GM12878 (cell line): ENCODE data around the gene MALT1. TPM values are rescaled to one million over a fixed set of nuclear protein-coding genes. Genes with fewer than 3 reads are reported as not detected.

ENCODE experiments used
- BMI1 ChIP-seq: fragments of 450-650 bp; IDR thresholded peaks from 2 replicates; pipeline ENCODE4 v1.6.1; 2016; ENCODE audit warnings: mild to moderate bottlenecking, moderate library complexity, borderline replicate concordance
- CBX5 ChIP-seq: sonication (generic); IDR thresholded peaks from 2 replicates; pipeline ENCODE4 v1.6.1; 2016; ENCODE audit warnings: low read depth, moderate library complexity, mild to moderate bottlenecking, inconsistent platforms
- GATAD2B ChIP-seq: fragments of 450-650 bp; conservative IDR thresholded peaks from 2 replicates; pipeline ENCODE4 v1.6.1; 2017; ENCODE audit warnings: low read depth, mild to moderate bottlenecking, moderate library complexity
- HCFC1 ChIP-seq: fragments of 150-350 bp; IDR thresholded peaks from 2 replicates; pipeline ENCODE4 v1.6.1; 2014; ENCODE audit warnings: low read length
- HDAC6 ChIP-seq: fragments of 200-600 bp; sonication (generic); IDR thresholded peaks from one replicate; pipeline ENCODE4 v1.8.0; 2017; ENCODE audit warnings: antibody characterized with exemption; ENCODE audit not compliant: unreplicated experiment
- KDM1A ChIP-seq: fragments of 200-600 bp; sonication (generic); IDR thresholded peaks from 2 replicates; pipeline ENCODE4 v1.6.1; 2016; ENCODE audit warnings: borderline replicate concordance
- MEF2B ChIP-seq: fragments of 450-650 bp; IDR thresholded peaks from 2 replicates; pipeline ENCODE4 v1.6.1; 2018; ENCODE audit warnings: mild to moderate bottlenecking, moderate library complexity; ENCODE audit not compliant: partially characterized antibody, poor library complexity, severe bottlenecking
- NFYA ChIP-seq: IDR thresholded peaks from 2 replicates; pipeline ENCODE4 v1.6.1; 2011; ENCODE audit warnings: low read depth, mild to moderate bottlenecking, low read length, improper control_type of control experiment, borderline replicate concordance
- POLR2AphosphoS2 ChIP-seq: IDR thresholded peaks from 2 replicates; pipeline ENCODE4 v1.6.1; 2011; ENCODE audit warnings: low read depth, mild to moderate bottlenecking, low read length, improper control_type of control experiment, moderate library complexity
- RCOR1 ChIP-seq: conservative IDR thresholded peaks from 2 replicates; pipeline ENCODE4 v1.6.1; 2012; ENCODE audit warnings: low read depth, low read length, improper control_type of control experiment
- SIN3A ChIP-seq: IDR thresholded peaks from 2 replicates; pipeline ENCODE4 v1.6.1; 2012; ENCODE audit warnings: low read depth, low read length, improper control_type of control experiment
- SMAD1 ChIP-seq: fragments of 450-650 bp; IDR thresholded peaks from 2 replicates; pipeline ENCODE4 v1.6.1; 2018; ENCODE audit warnings: mild to moderate bottlenecking, low read depth; ENCODE audit not compliant: partially characterized antibody
- TAF1 ChIP-seq: IDR thresholded peaks from 2 replicates; pipeline ENCODE4 v1.6.1; 2011; ENCODE audit warnings: mild to moderate bottlenecking, low read depth, low read length, borderline replicate concordance
- TARDBP ChIP-seq: IDR thresholded peaks from 2 replicates; pipeline ENCODE4 v1.6.1; 2016; ENCODE audit warnings: borderline replicate concordance
- ZNF207 ChIP-seq: fragments of 450-650 bp; IDR thresholded peaks from 2 replicates; pipeline ENCODE4 v1.6.1; 2014; ENCODE audit warnings: antibody characterized with exemption, mild to moderate bottlenecking, borderline replicate concordance
- polyA plus RNA-seq, 11 experiments: library from polyadenylated mRNA; depleted of rRNA in 4 of 11; unstranded in 6 of 11; stranded (reverse) in 5 of 11; fragments of >200 nt; fragmentation: Nextera tagmentation in 4 of 11; fragmentation: Illumina TruSeq in 1 of 11; extraction: Ambion mirVana in 4 of 11; extraction: Trizol in 1 of 11; gene quantifications; 1 replicate in 1 of 11; 2 replicates in 10 of 11; pipeline versions ENCODE4 v1.2.1 to v1.2.3, GENCODE V29; 2011 to 2016; ENCODE audit warnings: inconsistent platforms in 2 of 11, missing spikeins in 2 of 11, low read depth in 1 of 11
- total RNA-seq, 4 experiments: library from RNA; depleted of rRNA in 3 of 4; stranded (reverse); fragments of >200 nt in 3 of 4; fragmentation: Illumina TruSeq in 1 of 4; extraction: Trizol in 1 of 4; gene quantifications; 2 replicates each; pipeline versions ENCODE4 v1.2.1 to v1.2.3, GENCODE V29; 2013 to 2021
- TF ChIP-seq, protein P1 (sequence below): fragments of 450-650 bp; IDR thresholded peaks from 2 replicates; pipeline ENCODE4 v1.6.1; 2017; ENCODE audit warnings: borderline replicate concordance
- TF ChIP-seq, protein P2 (sequence below): fragments of 450-650 bp; formaldehyde crosslinking; IDR thresholded peaks from 2 replicates; pipeline ENCODE4 v1.4.0; 2022; ENCODE audit warnings: mild to moderate bottlenecking, moderate library complexity
- TF ChIP-seq, protein P3 (sequence below): fragments of 450-650 bp; IDR thresholded peaks from 2 replicates; pipeline ENCODE4 v1.6.1; 2016; ENCODE audit warnings: mild to moderate bottlenecking, moderate library complexity, borderline replicate concordance
- TF ChIP-seq, protein P4 (sequence below): fragments of 450-650 bp; IDR thresholded peaks from 2 replicates; pipeline ENCODE4 v1.6.1; 2017; ENCODE audit warnings: antibody characterized with exemption, mild to moderate bottlenecking, moderate library complexity

MALT1 gene
- total and polyA plus RNA-seq, 10 of the 15 experiments (the other 5 are each of a cell fraction or from before 2014, with no cell fraction given), result 17.6 to 126 (median 45.4) TPM

DNA sequence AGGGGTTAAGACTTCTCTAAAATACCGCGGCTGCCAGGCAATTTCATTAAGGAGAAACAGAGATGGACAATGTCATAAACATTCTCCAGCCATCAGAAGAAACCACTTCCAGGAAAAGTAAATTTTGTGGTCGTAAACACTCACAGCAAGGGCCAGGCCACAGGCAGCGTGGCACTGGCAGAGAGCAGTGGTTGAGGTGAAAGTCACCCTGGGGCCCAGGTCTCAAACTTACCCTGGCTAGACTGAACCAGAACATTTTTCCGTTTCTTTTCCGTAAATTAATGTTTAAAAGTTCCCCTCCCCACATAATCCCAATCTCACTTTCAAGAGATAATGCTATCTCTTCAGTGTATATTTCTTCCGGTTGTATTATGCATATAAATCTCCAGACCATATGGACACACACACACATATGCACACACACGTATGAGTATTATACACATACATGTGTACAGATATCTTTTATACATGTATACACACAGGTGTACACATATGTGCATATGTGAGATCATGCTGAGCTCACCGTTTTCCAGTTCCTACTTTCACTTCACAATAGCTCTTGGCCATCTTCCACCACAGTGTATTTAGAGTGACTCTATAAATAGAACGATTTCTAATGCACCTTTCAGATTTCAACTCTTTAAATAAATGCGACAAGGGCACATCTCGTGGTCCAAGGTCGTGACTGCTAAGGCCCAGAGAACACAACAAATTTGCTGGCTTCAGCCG is 90.1 kb downstream of the MALT1 start (continued):
- TF ChIP-seq, protein P1, sequence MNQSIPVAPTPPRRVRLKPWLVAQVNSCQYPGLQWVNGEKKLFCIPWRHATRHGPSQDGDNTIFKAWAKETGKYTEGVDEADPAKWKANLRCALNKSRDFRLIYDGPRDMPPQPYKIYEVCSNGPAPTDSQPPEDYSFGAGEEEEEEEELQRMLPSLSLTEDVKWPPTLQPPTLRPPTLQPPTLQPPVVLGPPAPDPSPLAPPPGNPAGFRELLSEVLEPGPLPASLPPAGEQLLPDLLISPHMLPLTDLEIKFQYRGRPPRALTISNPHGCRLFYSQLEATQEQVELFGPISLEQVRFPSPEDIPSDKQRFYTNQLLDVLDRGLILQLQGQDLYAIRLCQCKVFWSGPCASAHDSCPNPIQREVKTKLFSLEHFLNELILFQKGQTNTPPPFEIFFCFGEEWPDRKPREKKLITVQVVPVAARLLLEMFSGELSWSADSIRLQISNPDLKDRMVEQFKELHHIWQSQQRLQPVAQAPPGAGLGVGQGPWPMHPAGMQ, result no peak
- TF ChIP-seq RCOR1, result no peak
- TF ChIP-seq BMI1, result no peak
- no peak for TF ChIP-seq SIN3A
- no peak for TF ChIP-seq NFYA
- no peak for TF ChIP-seq ZNF207
- no peak for TF ChIP-seq HDAC6
- TF ChIP-seq GATAD2B, result no peak
- TF ChIP-seq SMAD1, result no peak
- TF ChIP-seq TAF1, result no peak
- no peak for TF ChIP-seq TARDBP
- TF ChIP-seq POLR2AphosphoS2, result no peak
- TF ChIP-seq, protein P2, sequence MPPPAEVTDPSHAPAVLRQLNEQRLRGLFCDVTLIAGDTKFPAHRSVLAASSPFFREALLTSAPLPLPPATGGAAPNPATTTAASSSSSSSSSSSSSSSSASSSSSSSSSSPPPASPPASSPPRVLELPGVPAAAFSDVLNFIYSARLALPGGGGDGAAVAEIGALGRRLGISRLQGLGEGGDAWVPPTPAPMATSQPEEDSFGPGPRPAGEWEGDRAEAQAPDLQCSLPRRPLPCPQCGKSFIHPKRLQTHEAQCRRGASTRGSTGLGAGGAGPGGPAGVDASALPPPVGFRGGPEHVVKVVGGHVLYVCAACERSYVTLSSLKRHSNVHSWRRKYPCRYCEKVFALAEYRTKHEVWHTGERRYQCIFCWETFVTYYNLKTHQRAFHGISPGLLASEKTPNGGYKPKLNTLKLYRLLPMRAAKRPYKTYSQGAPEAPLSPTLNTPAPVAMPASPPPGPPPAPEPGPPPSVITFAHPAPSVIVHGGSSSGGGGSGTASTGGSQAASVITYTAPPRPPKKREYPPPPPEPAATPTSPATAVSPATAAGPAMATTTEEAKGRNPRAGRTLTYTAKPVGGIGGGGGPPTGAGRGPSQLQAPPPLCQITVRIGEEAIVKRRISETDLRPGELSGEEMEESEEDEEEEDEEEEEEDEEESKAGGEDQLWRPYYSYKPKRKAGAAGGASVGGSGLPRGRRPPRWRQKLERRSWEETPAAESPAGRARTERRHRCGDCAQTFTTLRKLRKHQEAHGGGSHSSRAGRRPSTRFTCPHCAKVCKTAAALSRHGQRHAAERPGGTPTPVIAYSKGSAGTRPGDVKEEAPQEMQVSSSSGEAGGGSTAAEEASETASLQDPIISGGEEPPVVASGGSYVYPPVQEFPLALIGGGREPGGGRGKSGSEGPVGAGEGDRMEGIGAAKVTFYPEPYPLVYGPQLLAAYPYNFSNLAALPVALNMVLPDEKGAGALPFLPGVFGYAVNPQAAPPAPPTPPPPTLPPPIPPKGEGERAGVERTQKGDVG (CRISPR knock-in tag), result no peak
- peak; percentile 78 for TF ChIP-seq MEF2B
- TF ChIP-seq, protein P3, sequence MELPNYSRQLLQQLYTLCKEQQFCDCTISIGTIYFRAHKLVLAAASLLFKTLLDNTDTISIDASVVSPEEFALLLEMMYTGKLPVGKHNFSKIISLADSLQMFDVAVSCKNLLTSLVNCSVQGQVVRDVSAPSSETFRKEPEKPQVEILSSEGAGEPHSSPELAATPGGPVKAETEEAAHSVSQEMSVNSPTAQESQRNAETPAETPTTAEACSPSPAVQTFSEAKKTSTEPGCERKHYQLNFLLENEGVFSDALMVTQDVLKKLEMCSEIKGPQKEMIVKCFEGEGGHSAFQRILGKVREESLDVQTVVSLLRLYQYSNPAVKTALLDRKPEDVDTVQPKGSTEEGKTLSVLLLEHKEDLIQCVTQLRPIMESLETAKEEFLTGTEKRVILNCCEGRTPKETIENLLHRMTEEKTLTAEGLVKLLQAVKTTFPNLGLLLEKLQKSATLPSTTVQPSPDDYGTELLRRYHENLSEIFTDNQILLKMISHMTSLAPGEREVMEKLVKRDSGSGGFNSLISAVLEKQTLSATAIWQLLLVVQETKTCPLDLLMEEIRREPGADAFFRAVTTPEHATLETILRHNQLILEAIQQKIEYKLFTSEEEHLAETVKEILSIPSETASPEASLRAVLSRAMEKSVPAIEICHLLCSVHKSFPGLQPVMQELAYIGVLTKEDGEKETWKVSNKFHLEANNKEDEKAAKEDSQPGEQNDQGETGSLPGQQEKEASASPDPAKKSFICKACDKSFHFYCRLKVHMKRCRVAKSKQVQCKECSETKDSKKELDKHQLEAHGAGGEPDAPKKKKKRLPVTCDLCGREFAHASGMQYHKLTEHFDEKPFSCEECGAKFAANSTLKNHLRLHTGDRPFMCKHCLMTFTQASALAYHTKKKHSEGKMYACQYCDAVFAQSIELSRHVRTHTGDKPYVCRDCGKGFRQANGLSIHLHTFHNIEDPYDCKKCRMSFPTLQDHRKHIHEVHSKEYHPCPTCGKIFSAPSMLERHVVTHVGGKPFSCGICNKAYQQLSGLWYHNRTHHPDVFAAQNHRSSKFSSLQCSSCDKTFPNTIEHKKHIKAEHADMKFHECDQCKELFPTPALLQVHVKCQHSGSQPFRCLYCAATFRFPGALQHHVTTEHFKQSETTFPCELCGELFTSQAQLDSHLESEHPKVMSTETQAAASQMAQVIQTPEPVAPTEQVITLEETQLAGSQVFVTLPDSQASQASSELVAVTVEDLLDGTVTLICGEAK, result no peak
- TF ChIP-seq, protein P4, sequence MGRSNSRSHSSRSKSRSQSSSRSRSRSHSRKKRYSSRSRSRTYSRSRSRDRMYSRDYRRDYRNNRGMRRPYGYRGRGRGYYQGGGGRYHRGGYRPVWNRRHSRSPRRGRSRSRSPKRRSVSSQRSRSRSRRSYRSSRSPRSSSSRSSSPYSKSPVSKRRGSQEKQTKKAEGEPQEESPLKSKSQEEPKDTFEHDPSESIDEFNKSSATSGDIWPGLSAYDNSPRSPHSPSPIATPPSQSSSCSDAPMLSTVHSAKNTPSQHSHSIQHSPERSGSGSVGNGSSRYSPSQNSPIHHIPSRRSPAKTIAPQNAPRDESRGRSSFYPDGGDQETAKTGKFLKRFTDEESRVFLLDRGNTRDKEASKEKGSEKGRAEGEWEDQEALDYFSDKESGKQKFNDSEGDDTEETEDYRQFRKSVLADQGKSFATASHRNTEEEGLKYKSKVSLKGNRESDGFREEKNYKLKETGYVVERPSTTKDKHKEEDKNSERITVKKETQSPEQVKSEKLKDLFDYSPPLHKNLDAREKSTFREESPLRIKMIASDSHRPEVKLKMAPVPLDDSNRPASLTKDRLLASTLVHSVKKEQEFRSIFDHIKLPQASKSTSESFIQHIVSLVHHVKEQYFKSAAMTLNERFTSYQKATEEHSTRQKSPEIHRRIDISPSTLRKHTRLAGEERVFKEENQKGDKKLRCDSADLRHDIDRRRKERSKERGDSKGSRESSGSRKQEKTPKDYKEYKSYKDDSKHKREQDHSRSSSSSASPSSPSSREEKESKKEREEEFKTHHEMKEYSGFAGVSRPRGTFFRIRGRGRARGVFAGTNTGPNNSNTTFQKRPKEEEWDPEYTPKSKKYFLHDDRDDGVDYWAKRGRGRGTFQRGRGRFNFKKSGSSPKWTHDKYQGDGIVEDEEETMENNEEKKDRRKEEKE, result no peak
- no peak for TF ChIP-seq KDM1A
- no peak for TF ChIP-seq CBX5
- no peak for TF ChIP-seq HCFC1
